T47D (cell line): ENCODE data around the gene UBE2I.
"Not testable (repeated sequence)": the region's sequence is repeated elsewhere in the genome, so short reads cannot be mapped to it uniquely, and the experiment has no call there.

ENCODE experiments used
- DNase-seq, 2 experiments: peaks; one replicate each; pipeline versions ENCODE4 v3.0.0 to v3.0.0-alpha.2; 2011 to 2012; ENCODE audit warnings: low read depth in 1 of 2, low spot score in 1 of 2
- JUND ChIP-seq: IDR thresholded peaks from 2 replicates; pipeline ENCODE4 v1.6.1; 2012; ENCODE audit warnings: low read depth
- in situ Hi-C: cut with HindIII; loops from 2 replicates; pipeline ENCODE4 v1.10.0; 2016; ENCODE audit warnings: low sequenced_read_pairs, low pct_unique_long_range_greater_than_20kb

UBE2I gene

DNA sequence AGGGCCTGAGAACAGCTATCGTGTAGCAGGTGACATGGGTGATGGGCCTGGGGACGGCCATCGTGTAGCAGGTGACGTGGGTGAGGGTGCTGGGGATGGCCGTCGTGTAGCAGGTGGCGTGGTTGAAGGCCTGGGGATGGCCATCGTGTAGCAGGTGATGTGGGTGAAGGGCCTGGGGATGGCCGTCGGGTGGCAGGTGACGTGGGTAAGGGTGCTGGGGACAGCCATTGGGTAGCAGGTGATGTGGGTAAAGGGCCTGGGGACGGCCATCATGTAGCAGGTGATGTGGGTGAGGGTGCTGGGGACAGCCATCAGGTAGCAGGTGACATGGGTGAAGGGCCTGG is 38.1 kb upstream of the UBE2I start:
- in situ Hi-C loops: no loop called here
- no peak for DNase-seq
- TF ChIP-seq JUND: no peak

DNA sequence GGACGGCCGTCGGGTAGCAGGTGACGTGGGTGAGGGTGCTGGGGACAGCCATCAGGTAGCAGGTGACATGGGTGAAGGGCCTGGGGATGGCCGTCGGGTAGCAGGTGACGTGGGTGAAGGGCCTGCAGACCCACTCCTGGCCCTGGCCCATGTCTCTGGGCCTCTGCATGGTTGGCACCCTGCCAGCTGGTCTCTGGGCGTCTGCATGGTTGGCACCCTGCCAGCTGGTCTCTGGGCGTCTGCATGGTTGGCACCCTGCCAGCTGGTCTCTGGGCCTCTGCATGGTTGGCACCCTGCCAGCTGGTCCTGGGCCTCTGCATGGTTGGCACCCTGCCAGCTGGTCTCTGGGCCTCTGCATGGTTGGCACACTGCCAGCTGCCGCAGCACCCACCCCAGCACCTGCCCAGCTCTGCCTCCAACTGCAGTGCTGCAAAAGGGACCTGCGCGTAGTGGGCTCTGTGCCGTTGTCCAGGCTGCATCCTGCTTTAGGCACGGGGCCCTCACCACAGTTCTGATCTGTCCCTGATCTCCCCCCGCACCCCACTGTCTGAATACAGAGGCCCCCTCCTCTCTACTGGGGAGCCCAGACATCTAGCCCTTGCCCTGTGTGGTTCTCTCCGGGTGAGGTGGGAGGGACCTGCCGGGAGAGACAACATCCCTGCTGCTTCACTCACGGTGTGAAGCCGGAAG is 37.6 kb upstream of the UBE2I start:
- DNase-seq, in situ Hi-C loops: not testable (repeated sequence)

DNA sequence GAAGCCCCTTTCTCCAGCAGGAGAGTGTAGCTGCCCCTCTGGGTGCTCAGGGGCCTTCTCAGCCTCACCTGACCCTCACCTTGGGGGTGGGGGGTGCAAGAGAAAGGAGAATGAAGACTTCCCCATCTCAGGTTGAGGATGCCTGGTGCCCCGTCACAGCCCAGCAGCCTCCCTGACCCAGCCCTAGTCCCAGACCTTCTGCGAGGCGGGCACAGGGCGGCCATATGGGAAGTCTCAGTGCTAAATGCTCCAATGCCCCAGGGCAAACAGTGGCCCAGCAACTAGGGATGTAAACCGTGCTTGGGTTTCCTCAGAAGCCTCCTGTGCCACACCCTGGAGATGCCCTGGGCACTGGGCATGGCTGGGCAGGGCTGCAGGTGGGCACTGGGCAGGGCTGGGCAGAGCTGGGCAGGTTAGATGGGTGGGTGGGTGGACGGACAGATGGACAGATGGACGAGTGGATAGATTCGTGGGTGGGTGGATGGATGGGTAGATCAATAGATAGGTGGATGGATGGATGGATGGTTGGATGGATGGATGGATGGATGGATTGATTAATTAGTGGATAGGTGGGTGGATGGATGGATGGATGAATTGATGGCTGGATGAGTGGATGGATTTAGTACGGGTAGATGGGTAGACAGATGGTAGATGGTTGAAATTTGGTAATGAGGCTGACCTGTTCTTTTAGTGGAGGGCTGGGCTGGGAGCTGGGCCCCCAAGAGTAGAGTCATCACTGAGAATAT is 36.8 kb upstream of the UBE2I start:
- TF ChIP-seq JUND: no peak
- no peak for DNase-seq
- in situ Hi-C loops: no loop called here

DNA sequence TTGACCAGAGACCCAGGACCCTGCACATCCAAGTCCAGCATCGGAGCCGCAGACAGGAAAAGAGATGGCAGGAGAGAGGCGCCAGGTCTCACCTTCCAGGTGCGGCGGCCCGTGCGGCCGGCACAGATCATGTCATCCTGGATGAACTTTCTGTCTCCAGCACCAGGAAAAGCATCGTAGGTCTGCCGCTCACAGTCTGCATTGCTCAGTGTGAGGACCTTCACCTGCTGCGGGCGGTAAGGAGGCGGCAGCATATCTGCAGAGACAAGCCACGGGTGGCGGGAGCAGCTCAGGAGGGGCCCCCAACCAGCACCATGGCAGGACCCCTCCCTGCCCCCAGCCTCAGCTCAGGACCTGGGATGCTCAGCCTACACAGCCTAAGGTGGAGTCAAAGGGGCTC is 35.6 kb upstream of the UBE2I start:
- no peak for TF ChIP-seq JUND
- in situ Hi-C loops: no loop called here
- no peak for DNase-seq

DNA sequence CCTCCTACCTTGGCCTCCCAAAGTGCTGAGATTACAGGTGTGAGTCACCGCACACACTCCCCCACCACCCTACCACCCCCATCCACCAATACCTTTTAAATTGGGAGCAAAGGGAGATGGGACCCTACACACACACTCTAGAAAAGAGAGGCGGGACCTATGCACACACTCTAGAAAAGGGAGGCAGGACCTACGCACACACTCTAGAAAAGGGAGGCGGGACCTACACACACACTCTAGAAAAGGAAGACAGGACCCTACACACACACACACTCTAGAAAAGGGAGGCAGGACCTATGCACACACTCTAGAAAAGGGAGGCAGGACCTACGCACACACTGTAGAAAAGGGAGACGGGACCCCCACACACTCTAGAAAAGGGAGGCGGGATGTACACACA is 34.7 kb upstream of the UBE2I start:
- no peak for TF ChIP-seq JUND
- DNase-seq: peak in 1 of 2 experiments; percentile 29
- in situ Hi-C loops: no loop called here

DNA sequence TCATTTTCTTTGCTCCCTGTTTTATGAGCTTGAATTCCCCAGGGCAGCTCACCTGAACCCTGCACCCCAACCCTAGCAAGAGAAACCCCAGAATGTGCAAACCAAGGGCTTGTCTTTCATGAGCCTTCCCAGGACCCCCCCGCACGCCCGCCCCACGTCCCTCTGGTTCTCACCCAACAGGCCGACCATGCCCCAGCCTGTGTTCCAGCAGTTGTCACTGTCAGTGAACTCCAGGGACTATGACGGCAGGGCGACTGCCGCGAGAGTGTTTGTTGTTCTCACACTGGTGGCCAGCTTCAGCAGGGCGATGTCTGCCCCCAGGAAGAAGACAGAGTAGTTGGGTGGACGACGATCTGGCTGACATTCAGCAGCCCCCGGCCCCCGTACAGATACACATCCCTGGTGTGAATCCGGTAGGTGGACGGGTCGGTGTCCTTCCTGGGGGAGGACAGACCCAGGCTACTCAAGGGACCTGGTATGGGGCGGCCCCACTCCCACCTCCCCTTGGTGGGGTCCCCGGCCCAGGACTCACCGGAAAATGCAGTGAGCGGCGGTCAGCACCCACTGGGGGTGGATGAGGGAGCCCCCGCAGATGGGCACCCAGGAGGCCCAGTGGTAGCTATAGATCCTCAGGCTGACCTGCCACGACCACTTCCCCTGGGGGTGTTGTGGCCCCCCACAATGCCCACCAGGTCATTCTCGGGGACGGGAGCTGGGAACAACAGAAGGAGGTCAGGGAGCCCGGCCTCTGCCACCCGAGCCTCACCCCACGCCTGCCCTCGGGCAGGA is 33.5 kb upstream of the UBE2I start:
- in situ Hi-C loops: no loop called here
- TF ChIP-seq JUND: no peak
- DNase-seq: no peak

DNA sequence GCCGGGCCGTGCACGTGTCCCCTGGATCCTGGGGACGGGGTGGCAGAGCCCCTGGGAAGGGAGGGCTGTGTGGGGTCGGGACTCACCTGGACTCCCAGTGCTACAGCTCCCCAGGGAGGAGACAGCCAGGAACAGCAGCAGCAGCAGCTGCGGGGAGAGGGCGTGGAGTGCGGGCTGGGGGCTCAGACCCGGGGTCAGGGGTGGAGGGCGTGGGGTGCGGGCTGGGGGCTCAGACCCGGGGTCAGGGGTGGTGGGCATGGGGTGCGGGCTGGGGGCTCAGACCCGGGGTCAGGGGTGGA is 32.9 kb upstream of the UBE2I start:
- no peak for DNase-seq
- TF ChIP-seq JUND: no peak
- in situ Hi-C loops: no loop called here

DNA sequence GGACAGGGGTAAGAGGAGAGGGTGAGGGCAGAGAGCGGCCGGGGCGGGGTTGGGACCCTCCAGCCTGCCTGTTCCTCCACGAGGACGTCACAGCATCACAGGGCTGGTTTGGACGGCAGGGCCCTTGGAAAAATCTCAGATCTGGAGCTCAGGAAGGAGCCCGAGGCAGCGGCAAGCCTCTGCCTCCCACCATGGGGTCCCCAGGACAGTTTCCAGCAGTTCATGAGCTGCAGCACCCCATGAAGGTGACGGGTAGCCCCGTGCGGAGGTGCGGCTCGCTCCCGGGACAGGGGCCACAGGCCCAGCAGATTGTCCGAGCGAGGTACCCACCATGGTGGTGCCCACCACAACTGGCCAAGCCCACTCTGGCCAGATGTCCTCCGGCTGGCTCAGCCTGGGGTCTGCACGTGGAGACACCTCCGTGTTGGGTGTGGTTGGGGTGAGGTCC is 32.3 kb upstream of the UBE2I start:
- TF ChIP-seq JUND: no peak
- in situ Hi-C loops: no loop called here

DNA sequence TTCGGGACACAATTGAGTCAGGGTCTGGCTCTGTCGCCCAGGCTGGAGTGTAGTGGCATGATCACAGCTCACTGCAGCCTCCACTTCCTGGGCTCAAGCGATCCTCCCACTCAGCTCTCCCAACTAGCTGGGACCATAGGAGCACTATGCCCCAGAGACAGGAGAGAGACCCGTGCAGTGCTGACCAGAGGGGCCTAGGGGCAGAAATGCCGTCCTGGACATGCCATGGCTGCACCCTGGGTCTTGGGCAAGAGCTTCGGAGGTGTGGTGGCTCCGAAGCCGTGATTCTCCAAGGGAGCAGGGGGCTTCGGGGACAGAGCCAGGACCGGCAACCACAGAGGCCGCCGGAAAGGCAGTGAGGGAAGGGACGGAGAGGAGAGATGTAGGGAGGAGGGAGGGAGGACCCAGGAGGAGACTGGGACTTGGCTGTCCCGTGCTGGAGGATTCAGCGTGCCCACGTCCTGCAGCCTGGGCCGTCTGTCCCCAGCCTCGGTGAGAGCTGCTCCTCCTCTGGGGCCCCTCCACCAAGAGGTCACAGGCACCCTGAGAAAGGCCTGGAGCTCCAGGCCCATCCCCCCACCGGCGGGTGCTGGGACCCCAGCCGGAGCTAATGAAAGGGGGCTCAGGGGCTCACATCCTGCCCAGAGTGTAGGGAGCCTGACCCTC is 31.7 kb upstream of the UBE2I start:
- in situ Hi-C loops: no loop called here
- TF ChIP-seq JUND: no peak
- no peak for DNase-seq

More for the DNA sequence above, 32.3 kb upstream of the UBE2I start:
- no peak for DNase-seq

DNA sequence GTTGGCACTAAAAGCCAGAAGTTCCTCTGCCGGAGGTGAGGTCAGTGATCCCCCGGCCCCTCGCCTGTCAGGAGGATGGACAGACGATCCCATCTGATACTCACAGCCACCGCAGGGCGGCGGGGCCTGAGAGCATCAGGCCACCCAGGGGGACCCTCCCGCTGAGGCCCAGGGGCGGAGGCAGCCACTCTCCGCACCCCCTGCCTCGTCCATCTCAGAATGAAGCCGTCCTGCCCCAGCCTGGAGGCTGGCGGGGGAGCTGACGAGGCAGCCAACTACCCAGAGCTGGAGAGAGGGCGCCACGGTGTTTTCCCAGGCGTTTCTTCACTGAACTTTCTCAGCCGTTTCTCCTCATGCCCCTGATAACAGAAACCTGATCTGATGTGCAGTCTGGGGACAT is 31.0 kb upstream of the UBE2I start:
- in situ Hi-C loops: no loop called here
- no peak for DNase-seq
- TF ChIP-seq JUND: no peak

DNA sequence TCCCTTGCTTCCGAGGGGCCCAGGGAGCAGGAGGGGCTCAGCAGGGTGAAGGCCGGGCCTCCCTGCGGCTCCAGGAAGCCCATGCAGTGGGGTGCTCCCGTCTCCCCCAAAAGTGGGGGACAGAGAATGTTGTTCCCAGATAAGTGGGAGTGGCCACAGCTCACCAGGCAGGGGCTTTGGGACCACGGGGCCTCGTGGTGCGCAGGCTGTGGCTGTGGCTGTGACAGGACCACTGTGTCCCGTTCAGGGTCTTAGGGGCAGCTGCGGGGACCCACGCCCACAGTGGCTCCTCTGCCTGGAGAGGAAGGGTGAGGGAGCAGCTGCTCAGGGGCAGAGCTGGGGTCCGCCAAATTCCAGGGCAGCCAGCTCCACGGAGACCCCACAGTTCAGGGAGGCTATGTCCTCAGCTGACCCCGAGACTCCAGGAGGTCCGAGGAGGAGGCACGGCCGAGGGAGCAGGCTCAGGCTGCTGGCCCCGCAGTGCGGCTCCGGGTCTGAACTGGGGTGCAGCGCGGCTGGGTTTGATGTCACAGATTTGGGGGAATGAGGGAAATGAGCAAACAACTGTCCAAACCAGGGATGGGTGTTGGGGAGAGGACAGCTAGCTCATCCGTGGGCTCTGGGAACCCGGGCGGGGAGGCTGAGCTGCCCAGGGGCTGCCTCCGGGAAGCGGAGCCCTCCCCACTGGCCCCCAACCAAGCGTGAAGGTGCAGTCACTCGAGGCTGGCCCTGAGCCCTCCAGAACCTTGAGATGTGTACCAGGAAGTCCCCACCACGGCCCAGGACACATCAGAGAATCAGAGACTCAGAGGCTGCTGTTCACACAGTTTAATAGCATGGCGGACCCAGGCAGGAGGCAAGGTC is 30.1 kb upstream of the UBE2I start:
- DNase-seq: no peak

More for the DNA sequence above, 30.1 kb upstream of the UBE2I start:
- in situ Hi-C loops: no loop called here
- no peak for TF ChIP-seq JUND
